HG02678 (cell line): Measurements from ENCODE around the gene MACC1.
A peak's percentile ranks its signal among the peaks of the same experiment; 100 is the strongest.
"Not testable (repeated sequence)": the region's sequence is repeated elsewhere in the genome, so short reads cannot be mapped to it uniquely, and the experiment has no call there.

ENCODE experiments used
- ATAC-seq: cut with Tn5 transposase; IDR thresholded peaks from one replicate; pipeline ENCODE4 v1.9.1; 2021; ENCODE audit warnings: mild to moderate bottlenecking, moderate library complexity; ENCODE audit not compliant: unreplicated experiment

Gene MACC1

GRCh38 chr7:20208651-20209307, 8.4 kb downstream of the MACC1 start:
- ATAC-seq: no peak

- ATAC-seq: not testable (repeated sequence)
Measured at GRCh38 chr7:20207811-20208210, 9.4 kb downstream of the MACC1 start.

GRCh38 chr7:20206104-20206896, 10.9 kb downstream of the MACC1 start:
- no peak for ATAC-seq

- no peak for ATAC-seq
Measured at GRCh38 chr7:20203316-20203715, 13.9 kb downstream of the MACC1 start.

- peak; percentile 37 for ATAC-seq
Measured at GRCh38 chr7:20201380-20201779, 15.8 kb downstream of the MACC1 start.

GRCh38 chr7:20200971-20201370, 16.2 kb downstream of the MACC1 start:
- no peak for ATAC-seq

- peak; percentile 32 for ATAC-seq
Measured at GRCh38 chr7:20200361-20200760, 16.8 kb downstream of the MACC1 start.

- peak; percentile 73 for ATAC-seq
Measured at GRCh38 chr7:20199015-20199737, 18.0 kb downstream of the MACC1 start.

- ATAC-seq: no peak
Measured at GRCh38 chr7:20198260-20198659, 18.9 kb downstream of the MACC1 start.

- no peak for ATAC-seq
Measured at GRCh38 chr7:20197837-20198236, 19.3 kb downstream of the MACC1 start.

- no peak for ATAC-seq
Measured at GRCh38 chr7:20197125-20197748, 19.9 kb downstream of the MACC1 start.

GRCh38 chr7:20194343-20194995, 22.7 kb downstream of the MACC1 start:
- no peak for ATAC-seq

GRCh38 chr7:20193873-20194272, 23.3 kb downstream of the MACC1 start:
- ATAC-seq: no peak

GRCh38 chr7:20193242-20193777, 23.9 kb downstream of the MACC1 start:
- peak; percentile 70 for ATAC-seq

GRCh38 chr7:20191391-20191869, 25.8 kb downstream of the MACC1 start:
- ATAC-seq: no peak

- ATAC-seq: peak; percentile 55
Measured at GRCh38 chr7:20190560-20191390, 26.4 kb downstream of the MACC1 start.

GRCh38 chr7:20189852-20190251, 27.3 kb downstream of the MACC1 start:
- ATAC-seq: no peak

GRCh38 chr7:20188567-20188966, 28.6 kb downstream of the MACC1 start:
- no peak for ATAC-seq

GRCh38 chr7:20187850-20188249, 29.3 kb downstream of the MACC1 start:
- not testable (repeated sequence) for ATAC-seq
